Ishikawa (cell line): ENCODE measurements around the gene LIMS2.

Experiments used
- CEBPB ChIP-seq: IDR thresholded peaks from 2 replicates; pipeline ENCODE4 v1.6.1; 2012
- CREB1 ChIP-seq: IDR thresholded peaks from 2 replicates; pipeline ENCODE4 v1.6.1; 2012; ENCODE audit warnings: low read depth
- EGR1 ChIP-seq: IDR thresholded peaks from 2 replicates; pipeline ENCODE4 v1.6.1; 2012
- EP300 ChIP-seq: IDR thresholded peaks from 2 replicates; pipeline ENCODE4 v1.6.1; 2012; ENCODE audit warnings: borderline replicate concordance
- FOXM1 ChIP-seq: IDR thresholded peaks from 2 replicates; pipeline ENCODE4 v1.6.1; 2012; ENCODE audit warnings: low read depth, borderline replicate concordance
- NFIC ChIP-seq: IDR thresholded peaks from 2 replicates; pipeline ENCODE4 v1.6.1; 2012
- RAD21 ChIP-seq: IDR thresholded peaks from 2 replicates; pipeline ENCODE4 v1.6.1; 2012; ENCODE audit warnings: low read depth
- TAF1 ChIP-seq: IDR thresholded peaks from 2 replicates; pipeline ENCODE4 v1.6.1; 2012; ENCODE audit warnings: low read depth, mild to moderate bottlenecking
- TCF12 ChIP-seq: IDR thresholded peaks from 2 replicates; pipeline ENCODE4 v1.6.1; 2012; ENCODE audit warnings: low read depth
- TEAD4 ChIP-seq: IDR thresholded peaks from 2 replicates; pipeline ENCODE4 v1.6.1; 2012
- YY1 ChIP-seq: IDR thresholded peaks from 2 replicates; pipeline ENCODE4 v1.6.1; 2012; ENCODE audit warnings: low read depth
- ZBTB7A ChIP-seq: IDR thresholded peaks from 2 replicates; pipeline ENCODE4 v1.6.1; 2012; ENCODE audit warnings: low read depth
- TF ChIP-seq, protein P1 (sequence below): IDR thresholded peaks from 2 replicates; pipeline ENCODE4 v1.6.1; 2012
- TF ChIP-seq, protein P2 (sequence below): IDR thresholded peaks from 2 replicates; pipeline ENCODE4 v1.6.1; 2012
- TF ChIP-seq, protein P3 (sequence below): IDR thresholded peaks from 2 replicates; pipeline ENCODE4 v1.6.1; 2012; ENCODE audit warnings: low read depth, mild to moderate bottlenecking

Gene LIMS2

DNA sequence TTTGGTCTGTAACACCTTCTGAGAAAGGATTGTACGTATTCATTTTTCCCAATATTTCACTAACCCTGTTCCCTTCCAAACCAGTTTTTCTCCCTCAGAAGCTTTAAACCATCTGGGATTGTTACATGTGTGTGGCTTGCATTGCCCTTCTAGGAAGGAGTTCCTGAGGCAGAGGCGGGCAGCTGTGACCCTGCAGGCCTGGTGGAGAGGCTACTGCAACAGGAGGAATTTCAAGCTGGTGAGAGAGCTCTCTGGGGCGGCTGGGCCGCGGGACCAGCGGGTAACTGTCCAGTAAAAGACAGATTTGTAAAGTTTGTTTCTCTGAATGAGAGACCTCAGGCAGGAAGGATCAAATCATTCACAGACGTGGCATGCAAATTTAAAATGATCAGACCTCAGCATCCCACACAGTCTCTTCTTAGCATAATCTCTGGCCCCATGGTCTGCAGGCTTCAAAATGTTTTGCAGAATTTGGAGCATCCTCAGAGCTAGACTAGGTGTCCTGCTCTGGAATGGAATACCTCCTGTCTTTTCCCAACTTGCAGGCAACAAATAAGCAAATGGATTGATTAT, 69.6 kb downstream of the LIMS2 start:
- TF ChIP-seq CEBPB (no peak), NFIC (no peak)

DNA sequence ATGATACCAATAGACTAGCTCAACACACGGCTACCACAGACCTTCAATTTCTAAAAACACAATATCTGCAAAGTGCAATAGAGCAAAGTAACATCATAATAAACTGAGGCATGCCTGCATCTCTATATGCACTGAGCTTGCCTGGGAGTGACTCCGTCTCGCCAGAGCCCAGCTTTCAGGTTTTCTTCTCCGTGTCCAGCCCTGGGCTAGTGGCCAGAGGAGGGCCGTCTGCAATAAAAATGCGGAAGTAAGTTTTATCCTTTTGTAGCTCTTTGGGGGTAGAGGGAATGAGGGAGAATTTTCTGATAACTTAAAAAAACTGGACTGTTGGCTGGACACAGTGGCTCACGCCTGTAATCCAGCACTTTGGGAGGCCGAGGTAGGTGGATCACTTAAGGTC, 70.3 kb downstream of the LIMS2 start:
- TF ChIP-seq EP300 = no peak
- TF ChIP-seq FOXM1 = no peak
- TF ChIP-seq CREB1 = no peak
- TF ChIP-seq YY1 = no peak
- TF ChIP-seq, protein P1, sequence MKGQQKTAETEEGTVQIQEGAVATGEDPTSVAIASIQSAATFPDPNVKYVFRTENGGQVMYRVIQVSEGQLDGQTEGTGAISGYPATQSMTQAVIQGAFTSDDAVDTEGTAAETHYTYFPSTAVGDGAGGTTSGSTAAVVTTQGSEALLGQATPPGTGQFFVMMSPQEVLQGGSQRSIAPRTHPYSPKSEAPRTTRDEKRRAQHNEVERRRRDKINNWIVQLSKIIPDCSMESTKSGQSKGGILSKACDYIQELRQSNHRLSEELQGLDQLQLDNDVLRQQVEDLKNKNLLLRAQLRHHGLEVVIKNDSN = no peak
- no peak for TF ChIP-seq TEAD4
- TF ChIP-seq TCF12 = no peak
- TF ChIP-seq, protein P2, sequence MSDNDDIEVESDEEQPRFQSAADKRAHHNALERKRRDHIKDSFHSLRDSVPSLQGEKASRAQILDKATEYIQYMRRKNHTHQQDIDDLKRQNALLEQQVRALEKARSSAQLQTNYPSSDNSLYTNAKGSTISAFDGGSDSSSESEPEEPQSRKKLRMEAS = no peak
- TF ChIP-seq ZBTB7A = no peak

DNA sequence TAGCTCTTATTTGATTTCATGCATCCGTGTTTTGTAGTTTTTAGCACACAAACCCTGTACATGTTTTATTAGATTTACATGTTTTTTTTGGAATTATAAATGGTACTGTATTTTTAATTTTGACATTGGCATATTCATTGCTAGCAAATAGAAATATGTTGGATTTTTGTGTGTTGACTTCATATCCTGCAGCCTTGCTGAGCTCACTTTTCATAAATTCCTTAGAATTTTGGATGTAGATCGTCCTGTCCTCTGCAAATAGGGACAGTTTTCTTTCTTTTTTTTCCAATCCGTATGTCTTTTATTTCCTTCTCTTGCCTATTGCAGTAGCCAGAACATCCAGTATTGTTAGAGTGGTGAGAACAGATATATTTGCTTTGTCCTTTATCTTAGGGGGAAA, 76.1 kb downstream of the LIMS2 start:
- TF ChIP-seq CREB1 (no peak), FOXM1 (no peak), EP300 (no peak), CEBPB (no peak), YY1 (no peak), RAD21 (no peak), NFIC (no peak), EGR1 (no peak), TCF12 (no peak)
- TF ChIP-seq, protein P1 = no peak

DNA sequence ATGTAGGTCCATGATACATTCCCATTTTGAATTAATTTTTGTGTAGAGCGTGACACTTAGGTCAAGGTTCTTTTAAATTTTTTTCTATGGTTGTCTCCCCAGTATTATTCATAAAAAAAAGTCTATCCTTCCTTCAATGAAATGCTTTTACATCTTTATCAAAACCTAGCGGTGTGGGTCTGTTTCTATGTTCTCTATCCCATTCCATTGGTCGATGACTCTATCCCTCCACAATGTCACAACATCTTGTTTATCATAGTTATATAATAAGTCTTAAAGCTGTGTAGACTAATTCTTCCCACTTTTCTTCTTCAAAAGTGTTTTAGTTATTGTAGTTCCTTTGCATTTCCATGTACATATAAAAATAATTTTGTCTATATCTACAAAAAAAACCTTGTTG, 76.6 kb downstream of the LIMS2 start:
- TF ChIP-seq TEAD4 (no peak), ZBTB7A (no peak), TAF1 (no peak), EP300 (no peak), CREB1 (no peak), FOXM1 (no peak)
- TF ChIP-seq, protein P3, sequence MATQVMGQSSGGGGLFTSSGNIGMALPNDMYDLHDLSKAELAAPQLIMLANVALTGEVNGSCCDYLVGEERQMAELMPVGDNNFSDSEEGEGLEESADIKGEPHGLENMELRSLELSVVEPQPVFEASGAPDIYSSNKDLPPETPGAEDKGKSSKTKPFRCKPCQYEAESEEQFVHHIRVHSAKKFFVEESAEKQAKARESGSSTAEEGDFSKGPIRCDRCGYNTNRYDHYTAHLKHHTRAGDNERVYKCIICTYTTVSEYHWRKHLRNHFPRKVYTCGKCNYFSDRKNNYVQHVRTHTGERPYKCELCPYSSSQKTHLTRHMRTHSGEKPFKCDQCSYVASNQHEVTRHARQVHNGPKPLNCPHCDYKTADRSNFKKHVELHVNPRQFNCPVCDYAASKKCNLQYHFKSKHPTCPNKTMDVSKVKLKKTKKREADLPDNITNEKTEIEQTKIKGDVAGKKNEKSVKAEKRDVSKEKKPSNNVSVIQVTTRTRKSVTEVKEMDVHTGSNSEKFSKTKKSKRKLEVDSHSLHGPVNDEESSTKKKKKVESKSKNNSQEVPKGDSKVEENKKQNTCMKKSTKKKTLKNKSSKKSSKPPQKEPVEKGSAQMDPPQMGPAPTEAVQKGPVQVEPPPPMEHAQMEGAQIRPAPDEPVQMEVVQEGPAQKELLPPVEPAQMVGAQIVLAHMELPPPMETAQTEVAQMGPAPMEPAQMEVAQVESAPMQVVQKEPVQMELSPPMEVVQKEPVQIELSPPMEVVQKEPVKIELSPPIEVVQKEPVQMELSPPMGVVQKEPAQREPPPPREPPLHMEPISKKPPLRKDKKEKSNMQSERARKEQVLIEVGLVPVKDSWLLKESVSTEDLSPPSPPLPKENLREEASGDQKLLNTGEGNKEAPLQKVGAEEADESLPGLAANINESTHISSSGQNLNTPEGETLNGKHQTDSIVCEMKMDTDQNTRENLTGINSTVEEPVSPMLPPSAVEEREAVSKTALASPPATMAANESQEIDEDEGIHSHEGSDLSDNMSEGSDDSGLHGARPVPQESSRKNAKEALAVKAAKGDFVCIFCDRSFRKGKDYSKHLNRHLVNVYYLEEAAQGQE = no peak

DNA sequence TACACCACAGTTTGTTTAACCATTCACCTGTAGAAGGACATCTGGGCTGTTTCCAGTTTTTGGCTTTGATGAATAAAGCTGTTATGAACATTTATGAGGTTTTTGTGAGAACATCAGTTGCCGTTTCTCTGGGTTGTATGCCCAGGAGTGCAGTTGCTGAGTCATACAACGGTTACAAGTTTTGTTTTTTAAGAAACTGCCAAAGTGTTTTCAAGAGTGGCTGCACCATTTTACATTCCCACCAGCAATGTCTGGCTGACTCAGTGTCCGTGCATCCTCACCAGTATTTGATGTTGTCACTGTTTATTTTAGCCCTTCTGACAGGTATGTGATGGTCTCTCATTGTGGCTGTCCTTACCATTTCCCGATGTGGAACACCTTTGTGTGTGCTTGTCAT, 77.3 kb downstream of the LIMS2 start:
- TF ChIP-seq EGR1 (no peak), TAF1 (no peak), CEBPB (no peak), TCF12 (no peak), EP300 (no peak), CREB1 (no peak), FOXM1 (no peak), RAD21 (no peak), YY1 (no peak), ZBTB7A (no peak), NFIC (no peak)
- TF ChIP-seq, protein P2 = no peak
- TF ChIP-seq, protein P1 = no peak
- TF ChIP-seq, protein P3 = no peak
